Medulla oblongata (tissue), 1 donor: ENCODE results near the gene FAM89A.
A peak's percentile ranks its signal among the peaks of the same experiment; 100 is the strongest.
"Not testable (repeated sequence)": the region's sequence is repeated elsewhere in the genome, so short reads cannot be mapped to it uniquely, and the experiment has no call there.

ENCODE experiments used
- DNase-seq: peaks from one replicate; pipeline ENCODE4 v3.0.0-alpha.2; 2015; ENCODE audit errors: extremely low spot score

Gene FAM89A

GRCh38 chr1:231035799-231036198, 4.3 kb downstream of the FAM89A start:
- DNase-seq = peak; percentile 40

GRCh38 chr1:231032963-231033362, 7.1 kb downstream of the FAM89A start:
- no peak for DNase-seq

GRCh38 chr1:231029841-231030240, 10.2 kb downstream of the FAM89A start:
- no peak for DNase-seq

- DNase-seq = not testable (repeated sequence)
Measured at GRCh38 chr1:231029247-231029646, 10.8 kb downstream of the FAM89A start.

GRCh38 chr1:231028682-231029081, 11.4 kb downstream of the FAM89A start:
- DNase-seq = no peak

GRCh38 chr1:231027971-231028370, 12.1 kb downstream of the FAM89A start:
- DNase-seq = no peak

- DNase-seq = no peak
Measured at GRCh38 chr1:231027136-231027925, 12.7 kb downstream of the FAM89A start.

GRCh38 chr1:231026576-231026975, 13.5 kb downstream of the FAM89A start:
- DNase-seq = no peak

GRCh38 chr1:231023150-231023549, 16.9 kb downstream of the FAM89A start:
- DNase-seq = no peak

- DNase-seq = not testable (repeated sequence)
Measured at GRCh38 chr1:231022543-231022942, 17.5 kb downstream of the FAM89A start.

GRCh38 chr1:231021540-231022031, 18.5 kb downstream of the FAM89A start:
- no peak for DNase-seq

GRCh38 chr1:231020816-231021215, 19.2 kb downstream of the FAM89A start:
- no peak for DNase-seq

GRCh38 chr1:231020139-231020601, 19.9 kb downstream of the FAM89A start:
- DNase-seq = no peak

GRCh38 chr1:231019711-231020110, 20.3 kb downstream of the FAM89A start:
- DNase-seq = no peak

GRCh38 chr1:231016966-231017365, 23.1 kb downstream of the FAM89A start:
- DNase-seq = no peak

GRCh38 chr1:231016234-231016633, 23.8 kb downstream of the FAM89A start:
- no peak for DNase-seq

- DNase-seq = no peak
Measured at GRCh38 chr1:231013391-231014015, 26.6 kb downstream of the FAM89A start.

- no peak for DNase-seq
Measured at GRCh38 chr1:231011963-231012362, 28.1 kb downstream of the FAM89A start.

GRCh38 chr1:231011360-231011759, 28.7 kb downstream of the FAM89A start:
- DNase-seq = no peak

GRCh38 chr1:231007535-231007934, 32.5 kb downstream of the FAM89A start:
- DNase-seq = not testable (repeated sequence)

GRCh38 chr1:231001892-231002291, 38.2 kb downstream of the FAM89A start:
- no peak for DNase-seq

- no peak for DNase-seq
Measured at GRCh38 chr1:231000639-231001038, 39.4 kb downstream of the FAM89A start.

GRCh38 chr1:231000201-231000600, 39.9 kb downstream of the FAM89A start:
- DNase-seq = no peak
